Measurements from ENCODE around the gene TMEM220. TPM values are rescaled to one million over a fixed set of nuclear protein-coding genes. Genes with fewer than 3 reads are reported as not detected.

The TMEM220 gene
- total RNA-seq, 4 donors from 2014 or later: 1.4 to 9.5 (median 6.3) TPM

DNA sequence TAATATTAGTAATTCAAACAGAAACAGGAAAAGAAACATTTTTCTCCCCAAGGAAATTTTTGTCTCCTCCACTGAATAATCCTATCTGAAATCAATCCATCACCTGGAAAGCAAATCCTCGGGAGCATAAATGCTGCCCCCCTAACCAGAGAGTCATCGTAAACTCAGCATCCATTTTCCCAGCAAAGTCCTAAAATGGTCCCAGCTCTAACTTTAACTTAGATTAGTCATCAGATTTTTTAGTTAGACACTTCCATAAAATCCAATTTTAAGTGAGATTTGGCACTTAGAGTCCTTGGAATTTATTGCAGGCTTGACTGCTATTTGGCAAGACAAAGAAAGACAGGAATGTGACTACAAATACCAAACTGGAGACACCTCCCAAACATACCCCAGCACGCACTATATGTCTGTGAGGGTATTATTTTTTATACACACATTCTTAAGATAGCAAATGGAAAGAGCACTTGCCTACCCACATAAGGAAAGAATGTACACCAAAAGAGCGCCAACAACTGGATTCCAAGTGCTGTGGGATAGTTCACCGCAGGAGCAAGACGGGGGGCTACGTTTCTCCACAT is 47.9 kb downstream of the TMEM220 start:
- Histone ChIP-seq H3K36me3 (peaks cover 0 to 99% (median 29%) of the 10 kb centered on the region in 3 donors), H3K4me1 (no peaks in the 10 kb centered on the region), H3K27me3 (no peaks in the 10 kb centered on the region), H3K27ac (no peak overlapping the region), H3K4me3 (no peak overlapping the region), H3K9me3 (no peaks in the 10 kb centered on the region)
- WGBS, 2 donors: 77 to 81% methylated on average over 7 of the region's 7 CpGs
- intact Hi-C loops (cut with DNase I): no loop called here
- TF ChIP-seq POLR2A (IDR thresholded peaks at IDR 0.05): no peak
- TF ChIP-seq, protein P1, sequence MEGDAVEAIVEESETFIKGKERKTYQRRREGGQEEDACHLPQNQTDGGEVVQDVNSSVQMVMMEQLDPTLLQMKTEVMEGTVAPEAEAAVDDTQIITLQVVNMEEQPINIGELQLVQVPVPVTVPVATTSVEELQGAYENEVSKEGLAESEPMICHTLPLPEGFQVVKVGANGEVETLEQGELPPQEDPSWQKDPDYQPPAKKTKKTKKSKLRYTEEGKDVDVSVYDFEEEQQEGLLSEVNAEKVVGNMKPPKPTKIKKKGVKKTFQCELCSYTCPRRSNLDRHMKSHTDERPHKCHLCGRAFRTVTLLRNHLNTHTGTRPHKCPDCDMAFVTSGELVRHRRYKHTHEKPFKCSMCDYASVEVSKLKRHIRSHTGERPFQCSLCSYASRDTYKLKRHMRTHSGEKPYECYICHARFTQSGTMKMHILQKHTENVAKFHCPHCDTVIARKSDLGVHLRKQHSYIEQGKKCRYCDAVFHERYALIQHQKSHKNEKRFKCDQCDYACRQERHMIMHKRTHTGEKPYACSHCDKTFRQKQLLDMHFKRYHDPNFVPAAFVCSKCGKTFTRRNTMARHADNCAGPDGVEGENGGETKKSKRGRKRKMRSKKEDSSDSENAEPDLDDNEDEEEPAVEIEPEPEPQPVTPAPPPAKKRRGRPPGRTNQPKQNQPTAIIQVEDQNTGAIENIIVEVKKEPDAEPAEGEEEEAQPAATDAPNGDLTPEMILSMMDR (IDR thresholded peaks at IDR 0.05): no peak
- DNase-seq: no peak

DNA sequence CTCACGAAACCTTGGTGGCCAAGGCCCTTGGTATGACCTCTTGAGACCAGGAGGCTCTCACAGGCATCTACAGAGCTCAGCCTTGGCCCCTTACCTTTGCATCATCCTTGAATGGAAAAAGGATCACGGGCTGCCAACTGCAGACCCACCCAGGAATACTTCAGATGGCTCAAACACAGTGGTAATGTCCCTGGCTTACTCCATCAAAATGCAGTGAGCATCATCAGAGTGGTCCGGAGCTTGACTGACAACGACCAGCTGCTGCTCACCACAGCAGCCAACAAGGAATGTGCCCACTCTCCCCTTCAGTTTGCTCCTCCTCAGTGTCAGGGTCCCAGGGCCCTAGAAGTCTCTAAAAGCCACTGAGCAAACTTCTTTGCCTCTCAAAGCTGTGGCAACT is 55.1 kb downstream of the TMEM220 start:
- DNase-seq: no peak
- H3K27ac ChIP-seq: no peak overlapping the region
- H3K27me3 ChIP-seq: no peaks in the 10 kb centered on the region
- H3K4me1 ChIP-seq: no peaks in the 10 kb centered on the region
- no peaks in the 10 kb centered on the region for H3K9me3 ChIP-seq
- TF ChIP-seq POLR2A (IDR thresholded peaks at IDR 0.05): no peak
- TF ChIP-seq, protein P1 (IDR thresholded peaks at IDR 0.05): no peak
- H3K36me3 ChIP-seq: peaks cover 0 to 60% (median 12%) of the 10 kb centered on the region in 3 donors
- no peak overlapping the region for H3K4me3 ChIP-seq
- intact Hi-C loops (cut with DNase I): no loop called here
- 94% methylated on average over 2 of the region's 4 CpGs; no CpG with 5 or more reads in 1 of the 2 donors for WGBS, 2 donors

DNA sequence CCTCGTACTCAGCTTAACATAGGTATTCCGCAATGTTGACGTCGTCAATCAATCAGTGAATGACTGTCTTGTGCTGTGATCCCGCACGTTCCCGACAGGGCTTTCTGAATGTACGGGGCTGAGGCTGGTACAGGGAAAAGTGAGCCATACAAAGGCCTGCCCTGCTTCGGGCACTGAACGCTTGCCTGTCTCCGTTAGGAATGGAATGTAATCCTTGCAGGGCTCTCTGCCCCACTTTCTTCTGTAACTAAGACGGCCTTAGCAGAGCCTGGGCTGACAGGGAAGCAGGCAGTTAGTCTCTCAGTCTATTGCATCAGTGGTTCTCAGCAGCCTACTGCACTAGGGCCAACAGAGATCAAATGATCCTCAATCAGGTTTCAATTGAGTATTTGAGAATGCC is 56.5 kb downstream of the TMEM220 start:
- no peaks in the 10 kb centered on the region for H3K27me3 ChIP-seq
- peaks cover 0 to 47% (median 6%) of the 10 kb centered on the region in 3 donors for H3K36me3 ChIP-seq
- H3K4me1 ChIP-seq: no peaks in the 10 kb centered on the region
- H3K27ac ChIP-seq: no peak overlapping the region
- no peak overlapping the region for H3K4me3 ChIP-seq
- 88 to 92% methylated on average over 11 to 12 of the region's 12 CpGs for WGBS, 2 donors
- no peaks in the 10 kb centered on the region for H3K9me3 ChIP-seq
- no peak for TF ChIP-seq POLR2A (IDR thresholded peaks at IDR 0.05)
- TF ChIP-seq, protein P1 (IDR thresholded peaks at IDR 0.05): no peak
- DNase-seq: no peak
- intact Hi-C loops (cut with DNase I): no loop called here

DNA sequence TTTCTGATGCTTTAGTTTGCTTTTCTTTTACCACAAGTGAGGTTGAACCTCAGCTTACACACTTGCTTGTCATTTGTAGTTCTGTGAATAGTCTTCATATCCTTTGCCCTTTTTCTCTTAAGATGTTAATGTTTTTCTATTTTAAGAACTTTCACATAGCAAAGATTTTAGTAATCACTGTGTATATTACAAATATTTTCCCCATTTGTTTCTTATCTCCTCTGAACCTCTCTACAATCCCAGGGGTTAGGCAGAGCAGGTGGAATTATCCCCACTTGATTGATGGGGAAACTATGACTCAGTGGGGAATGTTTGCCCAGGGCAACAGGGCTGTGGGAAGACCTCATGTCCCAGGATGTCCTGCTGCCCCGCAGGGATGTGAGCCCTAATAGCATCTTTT is 61.0 kb downstream of the TMEM220 start:
- intact Hi-C loops (cut with DNase I): no loop called here
- 10 to 50% methylated on average over 1 of the region's 1 CpG for WGBS, 2 donors
- Histone ChIP-seq H3K36me3 (peaks cover 0 to 5% (median 0%) of the 10 kb centered on the region in 3 donors), H3K4me1 (no peaks in the 10 kb centered on the region), H3K27me3 (no peaks in the 10 kb centered on the region), H3K4me3 (no peak overlapping the region), H3K9me3 (no peaks in the 10 kb centered on the region), H3K27ac (no peak overlapping the region)
- TF ChIP-seq, protein P1 (IDR thresholded peaks at IDR 0.05): no peak
- no peak for TF ChIP-seq POLR2A (IDR thresholded peaks at IDR 0.05)
- DNase-seq: no peak

DNA sequence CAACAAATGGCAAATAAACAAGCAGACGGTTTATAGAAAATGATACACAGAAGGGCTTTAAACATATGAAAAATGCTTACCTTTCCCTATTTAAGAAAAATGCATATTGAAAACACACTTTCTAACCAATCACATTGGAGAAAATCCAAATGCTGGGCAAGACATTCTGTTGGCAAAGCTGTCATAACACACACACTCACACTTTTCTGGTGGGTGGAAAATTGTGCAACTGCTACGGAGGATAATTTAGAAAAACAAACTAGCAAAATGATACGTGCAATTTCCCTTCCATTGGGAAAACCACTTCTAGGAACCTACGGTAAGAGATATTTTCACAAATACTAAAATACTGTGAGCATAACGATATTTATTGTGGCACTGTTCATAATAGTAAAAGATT is 62.9 kb downstream of the TMEM220 start:
- DNase-seq: no peak
- H3K9me3 ChIP-seq: no peaks in the 10 kb centered on the region
- WGBS, 2 donors: 70 to 75% methylated on average over 5 of the region's 5 CpGs
- H3K36me3 ChIP-seq: no peaks in the 10 kb centered on the region
- no peaks in the 10 kb centered on the region for H3K27me3 ChIP-seq
- no peaks in the 10 kb centered on the region for H3K4me1 ChIP-seq
- intact Hi-C loops (cut with DNase I): no loop called here
- no peak overlapping the region for H3K4me3 ChIP-seq
- no peak overlapping the region for H3K27ac ChIP-seq
- TF ChIP-seq, protein P1 (IDR thresholded peaks at IDR 0.05): no peak
- no peak for TF ChIP-seq POLR2A (IDR thresholded peaks at IDR 0.05)

All from esophagus squamous epithelium (tissue), 5 donors.